Suprapubic skin (tissue), 3 donors: ENCODE results near the gene PEAK3.

ENCODE experiments used
- POLR2AphosphoS5 ChIP-seq, 3 donors: sonication (generic); formaldehyde crosslinking; IDR thresholded peaks; one replicate each; pipeline ENCODE4 v1.6.1; 2017; ENCODE audit warnings: antibody characterized with exemption in 3 of 3
- TF ChIP-seq, protein P1 (sequence below), 2 donors: fragments of 200-600 bp in 1 of 2; fragments of 450-650 bp in 1 of 2; sonication (generic) in 1 of 2; IDR thresholded peaks; one replicate each; pipeline ENCODE4 v1.5.1; 2016 to 2019; ENCODE audit warnings: antibody characterized with exemption in 2 of 2, mild to moderate bottlenecking in 1 of 2, moderate library complexity in 1 of 2

DNA sequence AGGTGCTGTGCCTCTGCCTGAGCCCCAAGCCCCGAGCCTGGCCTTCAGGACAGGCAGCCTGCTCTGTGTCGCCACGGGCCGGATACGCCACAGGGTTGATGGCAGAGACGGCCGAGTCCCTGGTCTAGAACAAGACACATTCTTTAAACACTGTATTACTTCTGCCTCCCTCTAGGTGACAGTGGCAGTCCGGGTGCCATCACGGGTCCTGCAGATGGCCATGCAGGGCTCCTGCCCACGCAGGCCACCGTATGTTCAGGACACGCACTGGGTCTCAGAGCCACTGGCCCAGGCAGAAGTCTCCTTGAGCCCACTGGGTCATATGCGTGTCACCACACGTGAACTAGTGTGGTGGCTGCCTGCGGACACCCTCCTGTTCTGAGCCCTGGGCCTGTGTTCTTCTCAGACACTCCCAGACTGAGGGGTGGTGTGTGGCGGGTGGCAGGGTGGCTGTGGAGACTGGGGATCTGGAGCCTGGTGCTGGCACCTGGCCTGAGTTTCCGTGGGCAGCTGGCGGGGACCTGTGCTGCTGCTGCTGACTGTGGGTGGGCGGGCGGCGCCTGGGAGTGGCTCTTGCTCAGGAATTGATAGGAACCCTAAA, 50.3 kb downstream of the PEAK3 start:
- TF ChIP-seq POLR2AphosphoS5 (IDR thresholded peaks at IDR 0.05), result no peak
- TF ChIP-seq, protein P1, sequence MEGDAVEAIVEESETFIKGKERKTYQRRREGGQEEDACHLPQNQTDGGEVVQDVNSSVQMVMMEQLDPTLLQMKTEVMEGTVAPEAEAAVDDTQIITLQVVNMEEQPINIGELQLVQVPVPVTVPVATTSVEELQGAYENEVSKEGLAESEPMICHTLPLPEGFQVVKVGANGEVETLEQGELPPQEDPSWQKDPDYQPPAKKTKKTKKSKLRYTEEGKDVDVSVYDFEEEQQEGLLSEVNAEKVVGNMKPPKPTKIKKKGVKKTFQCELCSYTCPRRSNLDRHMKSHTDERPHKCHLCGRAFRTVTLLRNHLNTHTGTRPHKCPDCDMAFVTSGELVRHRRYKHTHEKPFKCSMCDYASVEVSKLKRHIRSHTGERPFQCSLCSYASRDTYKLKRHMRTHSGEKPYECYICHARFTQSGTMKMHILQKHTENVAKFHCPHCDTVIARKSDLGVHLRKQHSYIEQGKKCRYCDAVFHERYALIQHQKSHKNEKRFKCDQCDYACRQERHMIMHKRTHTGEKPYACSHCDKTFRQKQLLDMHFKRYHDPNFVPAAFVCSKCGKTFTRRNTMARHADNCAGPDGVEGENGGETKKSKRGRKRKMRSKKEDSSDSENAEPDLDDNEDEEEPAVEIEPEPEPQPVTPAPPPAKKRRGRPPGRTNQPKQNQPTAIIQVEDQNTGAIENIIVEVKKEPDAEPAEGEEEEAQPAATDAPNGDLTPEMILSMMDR (IDR thresholded peaks at IDR 0.05), result no peak
